ENCODE data around the gene ZMIZ2. TPM values are rescaled to one million over a fixed set of nuclear protein-coding genes. Genes with fewer than 3 reads are reported as not detected.

The ZMIZ2 gene
- total RNA-seq, 1 experiment from 2014 or later = 91.3 TPM

DNA sequence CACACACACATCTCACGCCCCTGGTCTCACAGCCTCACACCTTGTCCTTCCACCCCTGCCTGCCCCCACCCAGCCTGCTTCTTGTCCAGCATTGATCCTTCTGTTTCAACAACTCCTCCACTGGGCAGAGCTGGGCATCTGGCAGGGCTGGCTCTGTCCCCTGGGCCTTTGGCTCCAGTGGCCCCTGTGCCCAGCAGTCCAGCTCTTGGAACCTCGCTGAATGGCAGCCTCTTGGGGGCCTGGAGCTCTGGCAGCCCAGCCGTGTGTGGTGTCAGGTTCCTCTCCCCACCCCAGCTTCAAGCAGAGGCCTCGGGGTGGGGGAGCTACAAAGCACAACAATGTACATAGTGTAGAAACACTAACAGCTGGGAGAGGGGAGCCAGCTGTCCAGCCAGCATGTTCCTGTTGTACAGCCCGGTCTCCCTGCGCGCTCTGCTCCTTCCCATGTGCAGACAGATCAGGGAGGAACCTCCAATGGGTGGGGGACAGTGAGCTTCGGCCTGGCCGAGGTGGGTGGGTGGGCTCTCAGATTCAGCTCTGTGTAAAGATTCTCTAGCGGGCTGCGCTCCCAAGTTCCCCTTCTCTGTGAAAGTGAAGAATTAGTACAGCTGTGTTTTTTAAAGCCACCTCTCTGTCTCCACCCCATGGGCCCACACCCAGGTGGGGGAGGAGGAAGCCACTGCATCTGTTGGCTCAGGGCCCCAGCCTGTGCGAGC lies 19.4 kb downstream of the ZMIZ2 start:
- intact Hi-C loops (cut with micrococcal nuclease) = no loop called here
- peaks cover 26 to 30% of the 10 kb centered on the region in 2 experiments; a peak in 3 of 4 replicates for H3K36me3 ChIP-seq (ENCODE audit: control insufficient read depth in 1 of 2, insufficient read depth in 2 of 2, low read length in 2 of 2)
- ATAC-seq = no peak
- no peak overlapping the region for H2AFZ ChIP-seq (ENCODE audit: low read depth, low read length, poor library complexity, severe bottlenecking)
- TF ChIP-seq RAD21 (IDR thresholded peaks at IDR 0.05; ENCODE audit: low read depth) (no peak), ZFX (IDR thresholded peaks at IDR 0.05) (no peak), EZH2 (IDR thresholded peaks at IDR 0.05) (no peak), JUND (IDR thresholded peaks at IDR 0.05) (no peak), POLR2A (IDR thresholded peaks at IDR 0.05; ENCODE audit: borderline replicate concordance, extremely low read depth, insufficient read depth, insufficient read length) (no peak), TCF7L2 (IDR thresholded peaks at IDR 0.05; ENCODE audit: borderline replicate concordance, extremely low read depth, insufficient read depth, insufficient read length) (no peak), YY1 (IDR thresholded peaks at IDR 0.05; ENCODE audit: extremely low read depth, insufficient replicate concordance, low read depth, low read length) (no peak), EGR1 (IDR thresholded peaks at IDR 0.05; ENCODE audit: low read depth) (no peak), SRF (IDR thresholded peaks at IDR 0.05; ENCODE audit: low read depth) (no peak), CEBPB (IDR thresholded peaks at IDR 0.05; ENCODE audit: low read depth) (no peak), FOSL1 (IDR thresholded peaks at IDR 0.05; ENCODE audit: low read depth) (no peak), ELF1 (IDR thresholded peaks at IDR 0.05; ENCODE audit: borderline replicate concordance, low read depth) (no peak), POLR2AphosphoS5 (IDR thresholded peaks at IDR 0.05; ENCODE audit: low read depth, low read length) (no peak)
- TF ChIP-seq, protein P1, sequence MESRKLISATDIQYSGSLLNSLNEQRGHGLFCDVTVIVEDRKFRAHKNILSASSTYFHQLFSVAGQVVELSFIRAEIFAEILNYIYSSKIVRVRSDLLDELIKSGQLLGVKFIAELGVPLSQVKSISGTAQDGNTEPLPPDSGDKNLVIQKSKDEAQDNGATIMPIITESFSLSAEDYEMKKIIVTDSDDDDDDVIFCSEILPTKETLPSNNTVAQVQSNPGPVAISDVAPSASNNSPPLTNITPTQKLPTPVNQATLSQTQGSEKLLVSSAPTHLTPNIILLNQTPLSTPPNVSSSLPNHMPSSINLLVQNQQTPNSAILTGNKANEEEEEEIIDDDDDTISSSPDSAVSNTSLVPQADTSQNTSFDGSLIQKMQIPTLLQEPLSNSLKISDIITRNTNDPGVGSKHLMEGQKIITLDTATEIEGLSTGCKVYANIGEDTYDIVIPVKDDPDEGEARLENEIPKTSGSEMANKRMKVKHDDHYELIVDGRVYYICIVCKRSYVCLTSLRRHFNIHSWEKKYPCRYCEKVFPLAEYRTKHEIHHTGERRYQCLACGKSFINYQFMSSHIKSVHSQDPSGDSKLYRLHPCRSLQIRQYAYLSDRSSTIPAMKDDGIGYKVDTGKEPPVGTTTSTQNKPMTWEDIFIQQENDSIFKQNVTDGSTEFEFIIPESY (IDR thresholded peaks at IDR 0.05; ENCODE audit: extremely low read depth, insufficient replicate concordance, low read length) = no peak
- TF ChIP-seq, protein P2, sequence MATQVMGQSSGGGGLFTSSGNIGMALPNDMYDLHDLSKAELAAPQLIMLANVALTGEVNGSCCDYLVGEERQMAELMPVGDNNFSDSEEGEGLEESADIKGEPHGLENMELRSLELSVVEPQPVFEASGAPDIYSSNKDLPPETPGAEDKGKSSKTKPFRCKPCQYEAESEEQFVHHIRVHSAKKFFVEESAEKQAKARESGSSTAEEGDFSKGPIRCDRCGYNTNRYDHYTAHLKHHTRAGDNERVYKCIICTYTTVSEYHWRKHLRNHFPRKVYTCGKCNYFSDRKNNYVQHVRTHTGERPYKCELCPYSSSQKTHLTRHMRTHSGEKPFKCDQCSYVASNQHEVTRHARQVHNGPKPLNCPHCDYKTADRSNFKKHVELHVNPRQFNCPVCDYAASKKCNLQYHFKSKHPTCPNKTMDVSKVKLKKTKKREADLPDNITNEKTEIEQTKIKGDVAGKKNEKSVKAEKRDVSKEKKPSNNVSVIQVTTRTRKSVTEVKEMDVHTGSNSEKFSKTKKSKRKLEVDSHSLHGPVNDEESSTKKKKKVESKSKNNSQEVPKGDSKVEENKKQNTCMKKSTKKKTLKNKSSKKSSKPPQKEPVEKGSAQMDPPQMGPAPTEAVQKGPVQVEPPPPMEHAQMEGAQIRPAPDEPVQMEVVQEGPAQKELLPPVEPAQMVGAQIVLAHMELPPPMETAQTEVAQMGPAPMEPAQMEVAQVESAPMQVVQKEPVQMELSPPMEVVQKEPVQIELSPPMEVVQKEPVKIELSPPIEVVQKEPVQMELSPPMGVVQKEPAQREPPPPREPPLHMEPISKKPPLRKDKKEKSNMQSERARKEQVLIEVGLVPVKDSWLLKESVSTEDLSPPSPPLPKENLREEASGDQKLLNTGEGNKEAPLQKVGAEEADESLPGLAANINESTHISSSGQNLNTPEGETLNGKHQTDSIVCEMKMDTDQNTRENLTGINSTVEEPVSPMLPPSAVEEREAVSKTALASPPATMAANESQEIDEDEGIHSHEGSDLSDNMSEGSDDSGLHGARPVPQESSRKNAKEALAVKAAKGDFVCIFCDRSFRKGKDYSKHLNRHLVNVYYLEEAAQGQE (IDR thresholded peaks at IDR 0.05; ENCODE audit: low read depth) = no peak
- H3K9ac ChIP-seq (ENCODE audit: low read length) = no peak overlapping the region
- H3K4me2 ChIP-seq (ENCODE audit: low read length) = no peak overlapping the region
- no peak for DNase-seq (ENCODE audit: low read depth, low spot score)
- RAD21 ChIA-PET (ENCODE audit: low non-redundant PET in 1 of 2, low total read pairs in 2 of 2, uncharacterized antibody in 2 of 2, unreplicated experiment in 2 of 2) = no interaction called here
- POLR2A ChIA-PET = no interaction called here
- no peak overlapping the region for H3K27ac ChIP-seq (ENCODE audit: low read depth, low read length)
- no peaks in the 10 kb centered on the region for H3K27me3 ChIP-seq (ENCODE audit: insufficient read depth, low read length)
- BruUV-seq (replicated peaks) = TSS peak; percentile 19
- H3K4me3 ChIP-seq (replicated peaks in 1 of 2; ENCODE audit: low read depth in 1 of 2, low read length in 2 of 2) = no peak overlapping the region
- CTCF ChIA-PET = no interaction called here
- no peaks in the 10 kb centered on the region for H3K9me2 ChIP-seq (ENCODE audit: insufficient read depth)
- peaks cover 0 to 11% of the 10 kb centered on the region in 2 experiments; a peak in 1 of 4 replicates for H3K4me1 ChIP-seq (ENCODE audit: control insufficient read depth in 1 of 2, insufficient read depth in 2 of 2, low read length in 2 of 2)
- no peaks in the 10 kb centered on the region for H3K9me3 ChIP-seq (ENCODE audit: control insufficient read depth in 1 of 2, insufficient read depth in 1 of 2, low read depth in 1 of 2, low read length in 2 of 2)
- H4K20me1 ChIP-seq (ENCODE audit: insufficient read depth) = no peaks in the 10 kb centered on the region
- H3K79me2 ChIP-seq (ENCODE audit: insufficient read depth, low read length) = no peaks in the 10 kb centered on the region

Data from HCT116 (cell line).